GM12864 (cell line): ENCODE data around the gene NCAPG.

Source experiments
- DNase-seq: peaks from one replicate; pipeline ENCODE4 v3.0.0-alpha.2; 2011; ENCODE audit warnings: low read depth
- H3K4me3 ChIP-seq: 2 replicates; pipeline ENCODE4 v1.5.1; 2011; ENCODE audit warnings: mild to moderate bottlenecking, low read depth, low read length, control low read depth
- TF ChIP-seq, protein P1 (sequence below): IDR thresholded peaks from 2 replicates; pipeline ENCODE4 v1.5.1; 2011; ENCODE audit warnings: low read depth, mild to moderate bottlenecking, moderate library complexity, low read length, control low read depth, inconsistent platforms; ENCODE audit errors: missing control alignments

Gene NCAPG

DNA sequence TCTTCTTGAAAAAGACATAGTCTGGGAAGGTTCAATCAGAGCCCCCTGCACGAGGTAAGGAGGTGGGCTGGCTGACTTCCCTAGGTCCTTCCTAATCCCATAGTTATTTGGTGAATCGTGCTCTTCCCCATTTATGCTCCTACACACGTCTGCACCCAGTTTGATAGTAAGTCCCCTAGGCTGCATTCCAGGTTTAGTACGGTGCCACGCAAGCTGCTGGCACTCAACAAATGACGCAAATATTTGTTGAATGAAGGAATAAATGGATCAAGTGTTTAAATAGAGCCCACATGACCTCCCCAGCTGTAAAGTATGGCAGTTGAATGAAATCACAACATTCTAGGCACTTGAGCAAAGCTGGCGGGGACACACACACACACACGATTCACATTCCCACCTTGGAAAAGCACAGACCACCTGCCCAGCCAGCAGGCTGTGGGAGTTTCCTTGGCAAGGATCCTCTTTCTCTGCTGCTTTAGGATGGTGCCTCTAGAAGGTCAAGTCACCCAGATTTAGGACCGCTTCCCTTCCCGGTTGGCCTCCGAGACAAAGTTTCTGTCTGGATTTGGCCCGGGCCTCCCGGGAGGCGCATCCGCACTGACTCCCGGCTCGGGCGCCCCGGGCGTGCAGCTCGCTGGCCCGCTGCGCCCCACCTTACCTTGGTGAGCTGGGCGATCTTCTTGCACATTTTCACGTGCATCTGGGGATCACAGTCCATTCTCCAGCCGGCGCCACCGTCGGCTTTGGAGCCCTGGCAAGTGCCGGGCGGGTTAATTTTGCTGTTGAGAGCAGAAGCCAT, 30.1 kb upstream of the NCAPG start:
- no peak for DNase-seq
- H3K4me3 ChIP-seq, result no peak overlapping the region
- TF ChIP-seq, protein P1, sequence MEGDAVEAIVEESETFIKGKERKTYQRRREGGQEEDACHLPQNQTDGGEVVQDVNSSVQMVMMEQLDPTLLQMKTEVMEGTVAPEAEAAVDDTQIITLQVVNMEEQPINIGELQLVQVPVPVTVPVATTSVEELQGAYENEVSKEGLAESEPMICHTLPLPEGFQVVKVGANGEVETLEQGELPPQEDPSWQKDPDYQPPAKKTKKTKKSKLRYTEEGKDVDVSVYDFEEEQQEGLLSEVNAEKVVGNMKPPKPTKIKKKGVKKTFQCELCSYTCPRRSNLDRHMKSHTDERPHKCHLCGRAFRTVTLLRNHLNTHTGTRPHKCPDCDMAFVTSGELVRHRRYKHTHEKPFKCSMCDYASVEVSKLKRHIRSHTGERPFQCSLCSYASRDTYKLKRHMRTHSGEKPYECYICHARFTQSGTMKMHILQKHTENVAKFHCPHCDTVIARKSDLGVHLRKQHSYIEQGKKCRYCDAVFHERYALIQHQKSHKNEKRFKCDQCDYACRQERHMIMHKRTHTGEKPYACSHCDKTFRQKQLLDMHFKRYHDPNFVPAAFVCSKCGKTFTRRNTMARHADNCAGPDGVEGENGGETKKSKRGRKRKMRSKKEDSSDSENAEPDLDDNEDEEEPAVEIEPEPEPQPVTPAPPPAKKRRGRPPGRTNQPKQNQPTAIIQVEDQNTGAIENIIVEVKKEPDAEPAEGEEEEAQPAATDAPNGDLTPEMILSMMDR, result no peak

DNA sequence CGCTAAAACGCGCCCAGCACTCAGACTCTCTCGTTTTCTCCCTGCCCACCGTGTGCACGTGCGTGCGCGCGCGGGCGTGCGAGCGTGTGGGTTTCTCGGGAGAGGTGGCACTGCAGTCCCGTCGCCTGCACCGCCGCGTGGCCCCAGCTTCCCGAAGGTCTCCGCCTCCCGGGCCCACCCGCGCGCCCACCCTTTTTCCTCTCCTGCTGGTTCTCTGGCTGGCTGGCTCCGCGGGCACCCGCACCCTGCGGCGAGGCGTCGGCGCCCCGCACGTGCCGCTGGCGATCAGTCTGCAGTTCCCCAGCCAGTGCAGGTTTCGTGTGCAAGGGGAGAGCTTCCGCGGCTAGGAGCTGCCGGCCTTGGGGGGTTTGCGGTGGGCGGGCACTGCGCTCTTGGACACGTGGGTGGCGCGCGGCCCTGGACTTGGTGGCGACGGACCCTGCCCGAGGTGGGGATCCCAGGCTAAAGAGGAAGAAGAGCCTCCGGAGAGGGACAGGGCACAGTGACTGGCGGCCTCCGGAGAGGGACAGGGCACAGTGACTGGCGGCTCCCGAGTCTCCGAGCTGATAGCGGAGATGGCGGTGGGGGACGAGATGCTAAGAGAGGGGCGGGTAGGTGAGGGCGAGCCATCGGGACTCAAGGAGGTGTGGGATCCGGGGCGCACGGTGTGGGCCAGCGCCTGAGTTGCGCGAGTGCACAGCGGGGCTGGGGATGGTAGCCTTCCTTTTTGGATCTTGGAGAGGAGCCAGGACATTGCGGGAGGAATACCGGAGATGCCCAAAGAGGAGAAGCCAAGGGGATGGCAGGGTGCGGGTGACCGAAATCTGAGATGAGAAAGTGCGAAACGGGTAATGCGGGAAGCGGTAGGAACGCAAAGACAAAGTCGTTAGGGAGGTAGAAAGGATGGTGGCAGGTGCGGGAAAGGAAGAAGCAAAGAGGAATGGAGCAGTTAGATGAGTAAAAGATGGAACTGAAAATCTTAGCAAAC, 29.2 kb upstream of the NCAPG start, which contains the start of gene FAM184B:
Gene FAM184B, minus strand, starts transcription at position 322 of the 988 bp plus-strand sequence. CDS start 322 bp downstream, outside the sequence.
- no peak for DNase-seq
- no peak within 1 kb of the TSS for H3K4me3 ChIP-seq

DNA sequence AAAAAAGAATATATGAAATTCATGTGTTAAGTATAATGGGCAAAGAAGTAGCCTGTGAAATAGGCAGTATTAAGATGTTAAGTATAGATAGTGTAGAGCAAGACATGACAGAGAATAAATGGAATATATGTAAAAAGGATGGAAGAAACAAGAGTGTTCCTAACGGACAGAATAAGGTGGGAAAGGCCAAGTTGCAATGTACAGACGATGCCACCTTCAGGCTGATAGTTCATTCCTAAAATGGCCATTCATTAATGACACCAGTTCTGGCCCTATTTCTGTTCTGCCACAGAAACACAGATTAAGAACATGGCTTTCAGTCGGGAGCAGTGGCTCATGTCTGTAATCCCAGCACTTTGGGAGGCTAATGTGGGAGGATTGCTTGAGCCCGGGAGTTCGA, 24.9 kb upstream of the NCAPG start:
- no peak overlapping the region for H3K4me3 ChIP-seq
- no peak for DNase-seq
- TF ChIP-seq, protein P1, result no peak

More for the DNA sequence above, 29.2 kb upstream of the NCAPG start, which contains the start of gene FAM184B:
- TF ChIP-seq, protein P1, result no peak

DNA sequence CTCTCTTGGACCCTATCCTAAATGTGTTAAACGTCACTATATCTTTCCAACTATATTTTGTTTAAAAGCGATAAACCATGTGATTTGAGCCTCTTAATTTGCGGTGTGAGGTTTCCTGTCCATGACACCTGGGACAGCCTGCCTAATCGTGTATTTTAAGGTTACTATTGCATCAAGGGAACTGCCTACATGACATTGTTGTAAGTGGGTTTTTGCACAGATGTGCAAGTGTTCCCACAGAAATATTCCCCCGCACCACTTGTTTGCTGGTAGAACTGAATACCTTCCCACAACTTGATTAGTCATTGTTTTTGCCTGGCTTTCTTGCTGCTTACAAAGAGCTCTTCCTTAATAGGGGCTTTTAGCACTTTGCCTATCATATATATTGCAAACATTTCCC, 24.2 kb upstream of the NCAPG start:
- no peak for DNase-seq
- TF ChIP-seq, protein P1, result no peak
- no peak overlapping the region for H3K4me3 ChIP-seq

DNA sequence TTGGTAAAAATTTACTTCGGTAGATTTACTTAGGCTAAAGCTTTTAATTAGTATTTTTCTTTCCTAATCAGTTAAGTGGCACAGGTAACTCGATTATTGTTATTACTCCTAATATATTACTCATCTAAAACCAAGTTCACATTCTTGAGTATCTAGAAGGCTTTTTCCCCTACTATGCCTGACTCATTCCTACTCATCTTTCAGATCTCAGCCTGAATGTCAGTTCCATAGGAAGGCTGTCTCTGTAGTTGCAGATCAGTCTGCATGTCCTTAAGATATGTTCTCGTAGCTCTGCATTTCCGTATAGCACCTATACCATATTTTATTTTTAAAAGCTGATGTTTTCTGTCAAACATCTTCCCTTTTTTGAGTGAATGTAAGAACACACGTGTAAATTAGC, 23.5 kb upstream of the NCAPG start:
- no peak for DNase-seq

DNA sequence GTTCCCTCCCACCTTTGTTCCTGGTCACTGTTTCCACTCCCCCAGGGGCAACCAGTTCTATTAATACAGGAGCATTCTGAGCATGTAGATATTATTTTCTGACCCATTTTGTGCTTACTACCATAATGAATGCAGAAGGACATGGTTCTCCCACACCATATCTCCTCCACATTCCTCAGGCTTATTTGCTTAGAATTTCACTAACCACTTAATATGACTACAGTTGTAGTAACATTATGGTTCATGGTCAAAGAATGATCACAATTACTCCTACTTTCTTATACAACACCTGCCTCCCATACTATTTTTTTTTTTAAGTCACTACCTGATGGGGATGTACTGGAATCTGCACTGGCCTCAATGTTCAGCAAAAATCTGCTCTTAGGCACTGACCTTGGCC, 21.8 kb upstream of the NCAPG start:
- DNase-seq, result no peak
- TF ChIP-seq, protein P1, result no peak
- no peak overlapping the region for H3K4me3 ChIP-seq

More for the DNA sequence above, 23.5 kb upstream of the NCAPG start:
- H3K4me3 ChIP-seq, result no peak overlapping the region
- TF ChIP-seq, protein P1, result no peak
